NCI-H2196 treated with DMSO at 0.1 percent for 48 hours (cell line): ENCODE measurements around the gene EGLN2.
"Not testable (repeated sequence)": the region's sequence is repeated elsewhere in the genome, so short reads cannot be mapped to it uniquely, and the experiment has no call there.

Experiments used
- DNase-seq: peaks from one replicate; lab custom pipeline; 2025; ENCODE audit not compliant: unreplicated experiment; lab: John Stamatoyannopoulos, UW

Gene EGLN2

DNA sequence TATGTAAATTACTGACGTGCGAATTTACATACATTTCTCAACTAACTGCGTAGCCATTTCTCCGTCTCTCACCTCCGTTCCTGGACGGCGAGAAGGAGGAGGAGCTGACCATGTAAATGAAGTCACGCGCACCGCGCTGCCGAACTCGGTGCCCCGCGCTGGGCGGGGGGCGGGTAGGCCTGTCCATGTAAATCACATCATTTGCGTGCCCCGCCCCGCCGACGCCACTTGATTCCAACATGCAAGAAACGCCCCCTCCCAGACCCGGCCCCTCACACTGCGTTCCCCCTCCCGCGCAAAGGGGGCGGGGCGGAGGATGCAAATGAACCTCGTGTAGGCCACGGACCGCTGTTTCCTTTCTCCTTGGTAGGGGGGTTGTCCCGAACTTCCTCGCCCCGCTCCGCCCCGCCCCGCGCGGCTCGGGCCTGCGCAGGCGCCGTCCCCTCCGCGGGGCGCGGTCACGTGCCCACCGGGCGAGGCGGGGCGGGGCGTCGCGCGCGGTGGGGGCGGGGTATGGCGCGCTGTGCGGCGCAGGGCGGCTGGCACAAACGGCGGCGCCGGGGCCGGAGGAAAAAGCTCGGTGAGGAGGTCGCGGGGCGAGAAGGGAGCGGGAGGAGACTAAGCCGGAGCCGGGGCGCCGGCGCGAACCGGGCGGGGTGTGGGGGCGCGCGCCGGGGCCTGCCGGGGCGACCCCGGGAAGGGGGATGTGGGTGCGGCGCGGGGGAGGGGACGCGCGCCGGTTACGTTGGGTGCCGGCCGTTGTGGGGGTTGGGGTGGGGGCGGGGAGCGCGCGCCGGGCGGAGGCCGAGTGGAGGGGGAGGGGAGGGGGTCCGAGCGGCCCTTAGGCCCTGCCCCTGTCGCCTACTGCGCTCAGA lies at the start of gene EGLN2:
Gene EGLN2 (plus strand): TSS at position 509 of the 875 bp plus-strand sequence. CDS start 1,382 bp downstream, outside the sequence.
- peak; percentile 97 for DNase-seq

DNA sequence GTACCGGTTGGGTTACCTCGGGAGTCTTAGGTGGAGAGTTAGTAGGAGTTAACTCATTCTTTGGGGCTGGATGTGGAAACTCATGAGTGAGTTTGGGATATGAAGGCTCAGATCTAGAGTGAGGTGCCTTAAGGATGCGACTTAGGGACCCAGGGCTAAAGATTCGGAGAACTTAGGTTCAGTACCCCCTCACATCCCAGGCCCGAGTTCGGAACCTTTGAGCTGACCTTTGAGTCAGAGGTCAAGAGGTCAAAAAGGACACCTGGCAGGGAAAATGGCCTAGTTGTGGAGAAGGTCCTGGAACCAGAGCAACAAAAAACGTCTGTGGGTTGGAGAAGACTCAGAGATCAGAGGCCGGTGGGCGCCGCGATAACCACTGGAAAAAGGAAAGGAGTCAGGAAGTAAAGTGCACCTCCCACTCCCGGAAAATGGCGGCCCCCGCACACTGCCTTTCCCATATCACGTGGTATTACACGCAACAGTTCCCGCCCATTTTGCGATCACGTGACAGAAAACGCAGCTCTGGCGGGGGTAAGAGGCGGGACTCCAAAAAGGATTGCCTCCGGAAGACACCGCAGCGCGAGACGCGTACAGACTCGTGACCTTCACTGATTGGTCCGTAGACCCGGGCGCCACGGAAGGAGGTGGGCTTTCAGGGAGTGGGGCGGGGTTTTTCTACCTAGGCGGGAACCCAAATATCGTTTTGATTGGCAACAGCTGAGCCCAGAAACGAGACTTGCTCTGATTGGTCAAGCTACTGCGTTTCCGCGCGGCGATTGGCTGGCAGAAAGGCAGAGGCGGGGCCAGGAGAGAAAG lies 48.7 kb upstream of the EGLN2 start, which contains the start of gene ACTMAP:
Gene ACTMAP (minus strand): TSS at position 420 of the 816 bp plus-strand sequence. CDS start 674 bp downstream, outside the sequence.
- DNase-seq = peak; percentile 98

DNA sequence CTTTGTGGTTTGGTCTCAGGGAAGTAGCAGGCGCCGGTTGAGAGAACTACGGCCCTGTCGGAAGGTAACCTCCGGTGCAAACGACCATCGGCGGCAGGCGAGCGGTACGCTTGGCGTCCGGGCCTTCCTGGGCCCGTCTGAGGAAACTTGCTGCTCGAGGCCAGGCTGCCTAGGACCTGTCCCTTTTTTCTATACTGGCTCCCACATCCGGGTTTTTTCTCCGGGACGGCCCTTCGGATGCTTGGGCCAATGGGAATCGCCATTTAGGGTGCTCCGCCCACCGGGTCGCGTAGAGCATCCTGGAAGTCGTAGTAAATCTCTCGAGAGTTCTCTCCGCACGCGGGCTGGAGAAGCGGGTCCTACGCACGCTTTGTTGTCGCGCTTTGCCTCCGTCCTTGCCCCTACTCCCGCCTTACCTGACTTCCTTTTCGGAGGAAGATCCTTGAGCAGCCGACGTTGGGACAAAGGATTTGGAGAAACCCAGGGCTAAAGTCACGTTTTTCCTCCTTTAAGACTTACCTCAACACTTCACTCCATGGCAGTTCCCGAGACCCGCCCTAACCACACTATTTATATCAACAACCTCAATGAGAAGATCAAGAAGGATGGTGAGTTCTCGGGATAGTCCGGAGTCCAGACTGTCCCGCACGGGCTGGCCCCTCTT lies 48.0 kb upstream of the EGLN2 start, which contains the start of gene SNRPA:
Gene SNRPA (plus strand): TSS at position 330 of the 664 bp plus-strand sequence. CDS start 206 bp downstream, at position 536.
- DNase-seq = peak; percentile 92

DNA sequence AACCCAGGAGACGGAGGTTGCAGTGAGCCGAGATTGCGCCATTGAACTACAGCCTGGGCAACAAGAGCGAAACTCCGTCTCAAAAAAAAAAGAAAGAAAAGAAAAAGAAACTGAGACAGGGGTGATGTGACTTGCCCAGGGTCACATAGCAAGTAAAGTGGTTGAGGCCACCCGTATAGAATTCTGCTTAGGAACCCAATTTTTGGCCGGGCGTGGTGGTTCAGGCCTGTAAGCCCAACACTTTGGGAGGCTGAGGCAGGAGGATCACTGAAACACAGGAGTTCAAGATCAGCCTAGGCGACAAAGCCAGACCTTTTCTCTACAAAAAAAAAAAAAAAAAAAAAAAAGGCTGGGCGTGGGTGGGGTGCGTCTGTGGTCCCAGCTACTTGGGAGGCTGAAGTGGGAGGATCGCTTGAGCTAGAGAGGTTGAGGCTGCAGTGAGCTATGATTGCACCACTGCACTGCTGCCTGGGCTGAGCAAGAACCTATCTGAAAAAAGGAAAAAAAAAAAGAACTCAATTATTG lies 46.7 kb upstream of the EGLN2 start:
- no peak for DNase-seq

DNA sequence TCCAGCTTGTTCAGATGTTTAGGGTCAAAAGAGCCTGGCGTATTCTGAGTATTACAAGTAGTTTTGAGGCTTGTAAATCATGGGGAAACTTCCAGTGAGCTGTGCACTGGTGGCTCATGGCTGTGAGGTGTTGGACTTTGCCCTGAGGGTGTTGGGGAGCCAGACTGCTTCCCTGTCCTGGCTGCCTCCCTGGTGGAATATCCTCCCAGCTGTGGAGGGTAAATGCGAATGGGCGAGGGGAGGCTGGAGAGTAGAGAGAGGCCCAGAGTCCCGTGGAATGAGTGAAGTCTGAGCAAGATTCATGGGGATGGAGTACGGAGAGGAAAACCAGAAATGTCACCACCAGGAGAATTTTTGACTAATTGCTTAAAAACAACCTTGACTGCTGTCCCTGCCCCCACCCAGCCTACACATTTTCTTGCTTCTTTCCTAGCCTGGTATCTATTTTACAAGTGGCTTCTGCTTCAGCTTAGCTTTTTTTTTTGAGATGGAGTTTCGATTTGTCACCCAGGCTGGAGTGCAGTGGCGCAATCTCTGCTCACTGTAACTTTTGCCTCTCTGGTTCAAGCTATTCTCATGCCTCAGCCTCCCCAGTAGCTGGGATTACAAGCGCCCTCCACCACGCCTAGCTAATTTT lies 44.3 kb upstream of the EGLN2 start:
- no peak for DNase-seq

DNA sequence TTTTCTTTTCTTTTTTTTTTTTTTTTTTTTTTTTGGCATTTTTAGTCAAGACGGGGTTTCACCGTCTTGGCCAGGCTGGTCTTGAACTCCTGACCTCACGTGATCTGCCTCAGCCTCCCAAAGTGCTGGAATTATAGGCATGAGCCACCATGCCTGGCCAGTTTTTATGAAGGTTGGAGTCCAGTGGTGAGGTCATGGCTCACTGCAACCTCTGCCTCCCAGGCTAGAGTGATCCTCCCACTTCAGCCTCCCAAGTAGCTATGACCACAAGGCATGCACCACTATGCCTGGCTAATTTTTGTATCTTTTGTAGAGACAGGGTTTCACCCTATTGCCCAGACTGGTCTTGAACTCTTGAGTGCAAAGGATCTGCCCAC lies 43.8 kb upstream of the EGLN2 start:
- DNase-seq = no peak

DNA sequence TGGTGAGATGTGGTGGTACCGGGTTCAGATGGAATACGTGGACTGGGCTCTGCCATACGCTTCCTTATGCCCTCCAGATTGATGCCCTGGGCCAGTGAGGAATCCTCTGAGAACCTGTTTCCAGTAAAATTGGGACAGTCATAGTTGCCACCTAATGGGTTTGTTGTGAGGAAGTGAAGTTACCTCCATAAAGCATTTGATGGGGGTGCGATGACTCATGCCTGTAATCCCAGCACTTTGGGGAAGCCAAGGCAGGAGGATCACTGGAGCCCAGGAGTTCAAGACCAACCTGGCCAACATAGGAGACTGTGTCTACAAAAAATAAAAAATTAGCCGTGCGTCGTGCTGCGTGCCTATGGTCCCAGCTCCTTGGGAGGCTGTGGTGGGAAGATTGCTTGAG lies 43.2 kb upstream of the EGLN2 start:
- no peak for DNase-seq

DNA sequence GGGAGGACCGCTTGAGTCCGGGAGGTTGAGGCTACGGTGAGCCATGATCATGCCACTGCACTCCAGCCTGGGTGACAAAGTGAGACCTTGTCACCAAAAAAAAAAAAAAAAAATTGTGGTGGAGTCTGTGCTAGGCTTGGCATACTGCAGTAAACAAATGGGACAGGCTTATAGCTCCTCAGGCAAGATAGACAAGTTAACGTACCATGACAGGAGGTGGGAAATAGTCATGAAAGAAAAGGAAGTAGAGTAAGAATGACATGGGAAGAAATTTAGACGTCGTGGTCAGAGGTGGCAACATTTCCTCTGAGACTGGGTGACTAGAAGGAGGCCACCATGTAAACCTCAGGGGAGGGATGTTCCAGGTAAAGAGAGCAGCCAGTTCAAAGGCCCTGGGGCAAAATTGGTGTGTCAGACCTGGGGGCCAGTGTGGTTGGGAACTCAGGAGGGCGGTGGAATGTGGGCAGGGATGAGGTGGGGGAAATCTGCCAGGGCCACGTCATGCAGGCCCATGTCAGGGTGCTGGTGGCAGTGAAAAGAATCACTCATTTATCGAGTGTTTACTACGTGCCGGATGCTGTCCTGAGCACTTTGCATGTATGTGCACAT lies 42.4 kb upstream of the EGLN2 start:
- DNase-seq = no peak

DNA sequence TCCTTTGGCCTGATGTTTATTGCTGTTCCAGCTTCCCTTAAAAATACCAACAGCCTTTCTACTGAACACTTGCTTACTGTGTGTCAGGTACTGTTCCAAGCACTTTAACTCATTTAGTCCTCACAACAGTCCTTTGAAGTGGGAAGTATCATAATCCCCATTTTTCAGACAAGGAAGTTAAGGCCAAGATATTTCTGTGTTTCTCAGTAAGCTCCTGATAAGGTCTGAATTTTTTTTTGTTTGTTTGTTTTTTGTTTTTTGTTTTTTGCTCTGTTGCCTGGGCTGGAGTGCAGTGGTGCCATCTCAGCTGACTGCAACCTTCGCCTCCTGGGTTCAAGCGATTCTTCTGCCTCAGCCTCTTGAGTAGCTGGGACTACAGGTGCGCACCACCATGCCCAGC lies 40.5 kb upstream of the EGLN2 start:
- no peak for DNase-seq

DNA sequence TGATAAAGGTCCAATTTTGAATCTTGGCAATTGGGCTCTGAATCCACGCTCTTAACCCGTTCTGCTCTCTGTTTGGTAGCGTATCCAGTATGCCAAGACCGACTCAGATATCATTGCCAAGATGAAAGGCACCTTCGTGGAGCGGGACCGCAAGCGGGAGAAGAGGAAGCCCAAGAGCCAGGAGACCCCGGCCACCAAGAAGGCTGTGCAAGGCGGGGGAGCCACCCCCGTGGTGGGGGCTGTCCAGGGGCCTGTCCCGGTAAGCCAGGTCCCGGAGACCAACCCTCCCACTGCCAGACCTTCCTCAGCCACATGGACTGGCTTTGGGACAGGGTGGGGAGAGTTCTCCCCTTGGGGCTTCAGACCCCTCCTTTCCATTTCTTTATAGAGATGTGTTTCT lies 39.6 kb upstream of the EGLN2 start:
- no peak for DNase-seq

DNA sequence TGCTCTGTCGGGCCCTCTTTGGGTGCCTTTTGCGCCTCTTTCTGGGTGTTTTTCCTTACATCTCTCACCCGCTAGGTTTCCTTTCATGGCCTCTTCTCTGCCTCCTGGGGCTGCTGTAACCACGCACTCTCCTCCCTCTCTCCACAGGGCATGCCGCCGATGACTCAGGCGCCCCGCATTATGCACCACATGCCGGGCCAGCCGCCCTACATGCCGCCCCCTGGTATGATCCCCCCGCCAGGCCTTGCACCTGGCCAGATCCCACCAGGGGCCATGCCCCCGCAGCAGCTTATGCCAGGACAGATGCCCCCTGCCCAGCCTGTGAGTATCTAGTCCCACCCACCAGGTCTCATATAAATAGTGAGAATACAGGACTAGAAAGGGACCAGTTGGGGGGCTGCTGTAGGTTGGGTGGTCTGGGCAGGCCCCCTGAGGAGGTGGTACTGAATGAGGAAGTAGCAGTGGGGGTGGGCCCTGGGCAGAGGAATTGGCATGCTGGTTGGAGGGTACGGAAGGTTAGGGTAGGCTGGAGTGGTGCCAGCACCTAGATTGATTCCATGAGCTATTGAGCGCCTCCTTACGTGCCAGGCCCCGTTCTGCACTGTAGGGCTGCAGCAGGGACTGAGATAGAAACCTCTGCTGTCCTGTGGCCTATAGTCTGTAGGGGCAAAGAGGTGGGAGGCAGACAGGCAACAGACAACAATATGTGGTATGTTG lies 36.1 kb upstream of the EGLN2 start:
- no peak for DNase-seq

DNA sequence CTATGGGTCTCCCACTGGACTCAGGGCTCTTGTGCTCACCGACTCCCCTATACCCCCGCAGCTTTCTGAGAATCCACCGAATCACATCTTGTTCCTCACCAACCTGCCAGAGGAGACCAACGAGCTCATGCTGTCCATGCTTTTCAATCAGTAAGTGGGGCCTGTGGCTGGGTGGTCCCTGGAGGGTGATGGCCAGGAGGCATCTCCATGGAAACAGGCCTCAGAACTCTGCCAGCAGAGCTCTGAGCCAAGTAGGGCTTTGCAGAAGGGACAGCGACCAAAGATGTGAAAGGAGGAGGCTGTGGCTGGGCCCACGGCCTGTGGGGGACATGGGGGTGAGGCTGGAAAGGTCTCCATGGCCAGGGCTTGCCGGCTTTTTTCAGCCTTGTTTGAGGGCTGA lies 35.5 kb upstream of the EGLN2 start:
- no peak for DNase-seq

DNA sequence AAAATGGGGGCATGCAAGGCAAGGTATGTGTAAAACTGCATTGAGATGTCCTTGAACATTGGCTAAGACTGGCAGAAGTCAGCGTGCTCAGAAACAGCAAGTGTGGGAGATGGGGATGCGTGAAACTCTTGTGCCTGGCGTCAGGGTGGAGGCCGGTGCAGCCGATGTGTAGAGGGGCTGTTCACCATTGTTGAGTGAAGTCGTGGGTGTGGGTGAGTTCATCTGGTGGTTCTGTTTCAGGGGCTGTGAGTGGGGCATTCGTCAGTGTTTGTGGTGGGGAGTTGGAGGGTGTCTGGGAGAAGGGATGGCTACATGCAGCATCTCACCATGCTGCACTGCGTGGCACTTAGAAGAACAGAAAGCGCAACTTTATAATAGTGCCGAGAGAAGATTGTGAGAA lies 35.0 kb upstream of the EGLN2 start:
- DNase-seq = no peak

DNA sequence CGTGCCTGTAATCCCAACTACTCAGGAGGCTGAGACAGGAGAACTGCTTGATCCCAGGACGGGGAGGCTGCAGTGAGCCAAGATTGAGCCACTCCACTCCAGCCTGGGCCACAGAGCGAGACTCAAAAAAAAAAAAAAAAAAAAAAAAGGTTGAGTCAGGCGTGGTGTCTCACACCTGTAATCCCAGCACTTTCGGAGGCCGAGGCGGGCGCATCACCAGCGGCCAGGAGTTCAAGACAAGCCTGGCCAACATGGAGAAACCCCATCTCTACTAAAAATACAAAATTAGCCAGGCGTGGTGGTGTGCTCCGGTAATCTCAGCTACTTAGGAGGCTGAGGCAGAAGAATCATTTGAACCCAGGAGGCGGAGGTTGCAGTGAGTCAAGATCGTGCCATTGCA lies 32.6 kb upstream of the EGLN2 start:
- not testable (repeated sequence) for DNase-seq

DNA sequence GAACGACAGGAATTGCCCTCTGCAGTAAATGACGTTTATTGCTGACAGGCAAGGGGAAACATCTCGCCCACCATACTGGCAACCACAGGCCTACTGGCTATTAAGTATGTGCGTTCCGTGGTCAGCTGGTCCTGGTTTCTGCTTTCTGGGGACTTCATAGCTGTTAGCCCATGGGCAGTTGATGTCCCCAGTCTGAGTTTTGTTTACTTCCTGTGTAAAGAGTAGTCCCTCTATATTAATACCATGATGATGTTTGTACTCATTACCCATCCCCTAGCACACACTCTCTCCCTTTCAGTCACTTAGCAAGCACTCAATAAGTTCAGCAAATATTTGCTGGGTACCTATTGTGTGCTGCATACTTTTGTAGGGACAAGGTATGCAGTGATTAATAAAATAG lies 30.1 kb upstream of the EGLN2 start:
- DNase-seq = no peak

DNA sequence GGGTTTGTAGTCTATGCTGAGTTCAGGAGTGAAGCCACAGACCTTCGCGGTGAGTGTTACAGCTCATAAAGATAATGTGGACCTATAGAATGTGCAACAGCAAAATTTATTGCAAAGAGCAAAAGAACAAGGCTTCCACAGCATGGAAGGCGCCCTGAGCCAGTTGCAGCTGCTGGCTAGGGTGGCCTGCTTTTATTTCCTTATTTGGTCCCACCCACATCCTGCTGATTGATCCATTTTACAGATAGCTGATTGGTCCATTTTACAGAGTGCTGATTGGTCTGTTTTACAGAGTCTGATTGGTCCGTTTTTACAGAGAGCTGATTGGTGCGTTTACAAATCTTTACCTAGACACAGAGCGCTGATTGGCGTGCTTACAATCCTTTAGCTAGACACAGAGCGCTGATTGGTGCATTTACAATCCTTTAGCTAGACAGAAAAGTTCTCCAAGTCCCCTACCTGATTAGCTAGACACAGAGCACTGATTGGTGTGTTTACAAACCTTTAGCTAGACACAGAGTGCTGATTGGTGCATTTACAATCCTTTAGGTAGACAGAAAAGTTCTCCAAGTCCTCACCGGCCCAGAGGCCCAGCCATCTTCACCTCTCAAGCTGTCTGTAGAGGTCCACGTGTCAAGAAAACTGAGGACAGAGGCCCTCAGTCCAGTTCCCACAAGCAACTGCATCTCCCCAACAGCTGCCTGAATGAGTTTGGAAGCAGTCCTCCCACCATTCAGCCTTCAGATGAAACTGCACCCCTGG lies 27.7 kb upstream of the EGLN2 start:
- not testable (repeated sequence) for DNase-seq

DNA sequence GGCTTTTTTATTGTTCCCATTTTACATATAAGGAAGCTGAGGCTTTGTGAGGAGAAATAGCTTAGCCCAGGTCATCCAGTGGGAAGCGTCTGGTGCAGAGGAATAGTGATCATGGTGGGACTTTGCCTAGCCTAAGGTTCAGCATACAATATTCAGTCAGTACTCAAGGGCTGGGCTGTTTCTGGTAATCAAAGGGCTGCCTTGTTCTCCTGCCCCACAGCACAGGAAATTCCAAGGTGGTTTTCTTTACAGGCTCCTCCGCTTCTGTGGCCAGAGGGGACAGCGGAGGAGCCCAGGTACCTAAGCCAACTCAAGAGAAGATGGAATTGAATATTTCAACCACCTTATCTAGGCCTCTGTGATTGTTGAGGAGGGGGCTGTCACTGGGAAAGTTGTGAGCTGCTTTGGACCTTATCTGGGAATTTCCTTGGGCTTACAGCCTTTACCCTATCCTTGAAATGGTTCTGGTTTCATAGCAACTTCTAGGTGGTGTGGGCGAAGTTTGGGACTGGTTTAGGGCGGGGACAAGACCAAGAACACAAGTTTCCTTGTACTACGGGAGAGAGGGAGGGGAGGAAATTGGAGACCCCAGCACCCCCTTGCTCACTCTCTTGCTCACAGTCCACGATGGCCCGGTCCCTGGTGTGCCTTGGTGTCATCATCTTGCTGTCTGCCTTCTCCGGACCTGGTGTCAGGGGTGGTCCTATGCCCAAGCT lies 23.9 kb upstream of the EGLN2 start, which contains the start of gene MIA:
Gene MIA (plus strand): TSS at position 606 of the 716 bp plus-strand sequence. CDS start 22 bp downstream, at position 628.
- no peak for DNase-seq

DNA sequence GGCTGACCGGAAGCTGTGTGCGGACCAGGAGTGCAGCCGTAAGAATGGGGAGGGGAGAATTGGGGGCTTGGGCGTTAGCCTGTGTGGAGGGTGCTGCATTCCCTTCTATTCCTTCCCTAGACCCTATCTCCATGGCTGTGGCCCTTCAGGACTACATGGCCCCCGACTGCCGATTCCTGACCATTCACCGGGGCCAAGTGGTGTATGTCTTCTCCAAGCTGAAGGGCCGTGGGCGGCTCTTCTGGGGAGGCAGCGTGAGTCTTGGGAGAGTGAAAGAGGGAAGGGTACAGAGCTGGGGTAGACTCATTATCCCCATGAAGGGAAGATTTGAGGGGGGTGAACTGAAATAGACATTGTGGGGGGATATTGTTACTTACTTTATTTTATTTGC lies 23.4 kb upstream of the EGLN2 start:
- no peak for DNase-seq
